Measurements from ENCODE around the gene CDK5R2.

- TF ChIP-seq CTCF (IDR thresholded peaks at IDR 0.05) (no peak), POLR2A (IDR thresholded peaks at IDR 0.05) (no peak)
These were observed 30.6 kb downstream of the CDK5R2 start for GRCh38 chr2:218990052-218990451.
